Activated naive CD8-positive, alpha-beta T cell treated with anti-CD3 and anti-CD28 coated beads, Interleukin-2, amount 10 ng/mL, durations not matched to agents 7 days and 5 days (primary cell): ENCODE results near the gene ARHGEF25. TPM values are rescaled to one million over a fixed set of nuclear protein-coding genes. Genes with fewer than 3 reads are reported as not detected.
"Not testable (repeated sequence)": the region's sequence is repeated elsewhere in the genome, so short reads cannot be mapped to it uniquely, and the experiment has no call there.

Source experiments
- ATAC-seq: fragments of 150-1000 bp; cut with Tn5 transposase; one replicate; pipeline ENCODE4 v1.10.0; 2021; ENCODE audit warnings: low read depth, moderate library complexity
- POLR2A ChIA-PET: fragments of 350-600 bp; sonication (Branson Sonifier 250); formaldehyde crosslinking; loops from one replicate; lab custom pipeline; 2021; ENCODE audit warnings: antibody characterized with exemption; lab: Charles Lee
- DNase-seq: peaks from one replicate; pipeline ENCODE4 v3.0.0; 2021
- H3K27ac Mint-ChIP-seq: one replicate; pipeline ENCODE4 v1.8.0; 2022; ENCODE audit warnings: mild to moderate bottlenecking, mixed read lengths
- H3K27me3 Mint-ChIP-seq: one replicate; pipeline ENCODE4 v1.8.0; 2022; ENCODE audit warnings: mild to moderate bottlenecking, moderate library complexity, mixed read lengths
- H3K36me3 Mint-ChIP-seq: one replicate; pipeline ENCODE4 v1.8.0; 2021; ENCODE audit warnings: mild to moderate bottlenecking, mixed read lengths
- H3K4me1 Mint-ChIP-seq: one replicate; pipeline ENCODE4 v1.8.0; 2021; ENCODE audit warnings: mixed read lengths
- H3K4me3 Mint-ChIP-seq: one replicate; pipeline ENCODE4 v1.8.0; 2022; ENCODE audit warnings: mild to moderate bottlenecking, moderate library complexity, mixed read lengths
- H3K9me3 Mint-ChIP-seq: one replicate; pipeline ENCODE4 v1.8.0; 2021; ENCODE audit warnings: mixed read lengths
- total RNA-seq, 2 experiments: library from RNA; stranded (reverse); gene quantifications; one replicate each; pipeline ENCODE4 v1.2.3, GENCODE V29; 2021

The ARHGEF25 gene
- total RNA-seq = 1 to 10 TPM; 1.3 to 1.4 TPM

GRCh38 chr12:57611108-57611826 is at the start of gene ARHGEF25:
ARHGEF25 (plus strand) TSS chr12:57611435; CDS start chr12:57611895, 460 bp downstream.
- ATAC-seq = peak; percentile 71
- peak within 1 kb of the TSS; percentile 75 for H3K27ac Mint-ChIP-seq
- DNase-seq = peak; percentile 62
- H3K4me1 Mint-ChIP-seq = peaks cover 10% of the 10 kb centered on the region
- peak within 1 kb of the TSS; percentile 74 for H3K4me3 Mint-ChIP-seq
- no peaks in the 10 kb centered on the region for H3K36me3 Mint-ChIP-seq
- POLR2A ChIA-PET = interaction anchor here (0.6 to 1.4 kb wide), 4 partner anchors 12 to 153 kb away, joined by 3 to 9 read pairs (median 5); partner anchors contain the start of gene PIP4K2C
- no peaks in the 10 kb centered on the region for H3K9me3 Mint-ChIP-seq
- peaks cover 43% of the 10 kb centered on the region for H3K27me3 Mint-ChIP-seq

- no peak for DNase-seq
- no peak overlapping the region for H3K27ac Mint-ChIP-seq
- no peak for ATAC-seq
- peaks cover 8% of the 10 kb centered on the region for H3K4me1 Mint-ChIP-seq
- peaks cover 11% of the 10 kb centered on the region for H3K27me3 Mint-ChIP-seq
- no peaks in the 10 kb centered on the region for H3K9me3 Mint-ChIP-seq
- POLR2A ChIA-PET = no interaction called here
- no peak overlapping the region for H3K4me3 Mint-ChIP-seq
- no peaks in the 10 kb centered on the region for H3K36me3 Mint-ChIP-seq
These were observed 47.9 kb upstream of the ARHGEF25 start for GRCh38 chr12:57563358-57563757.

GRCh38 chr12:57564178-57564740 is 47.0 kb upstream of the ARHGEF25 start:
- no peak for DNase-seq
- Mint-ChIP-seq H3K9me3 (no peaks in the 10 kb centered on the region), H3K27me3 (peaks cover 11% of the 10 kb centered on the region), H3K4me1 (peaks cover 8% of the 10 kb centered on the region), H3K27ac (no peak overlapping the region), H3K4me3 (no peak overlapping the region), H3K36me3 (no peaks in the 10 kb centered on the region)
- no peak for ATAC-seq
- POLR2A ChIA-PET = interaction anchor here (0.7 kb wide), 1 partner anchor 144 kb away, joined by 3 read pairs; no protein-coding TSS in a partner anchor

GRCh38 chr12:57568838-57569237 is 42.4 kb upstream of the ARHGEF25 start:
- Mint-ChIP-seq H3K4me1 (peaks cover 1% of the 10 kb centered on the region), H3K9me3 (no peaks in the 10 kb centered on the region), H3K4me3 (no peak overlapping the region), H3K27me3 (no peaks in the 10 kb centered on the region), H3K27ac (no peak overlapping the region), H3K36me3 (no peaks in the 10 kb centered on the region)
- POLR2A ChIA-PET = no interaction called here
- DNase-seq (no peak), ATAC-seq (no peak)

DNA sequence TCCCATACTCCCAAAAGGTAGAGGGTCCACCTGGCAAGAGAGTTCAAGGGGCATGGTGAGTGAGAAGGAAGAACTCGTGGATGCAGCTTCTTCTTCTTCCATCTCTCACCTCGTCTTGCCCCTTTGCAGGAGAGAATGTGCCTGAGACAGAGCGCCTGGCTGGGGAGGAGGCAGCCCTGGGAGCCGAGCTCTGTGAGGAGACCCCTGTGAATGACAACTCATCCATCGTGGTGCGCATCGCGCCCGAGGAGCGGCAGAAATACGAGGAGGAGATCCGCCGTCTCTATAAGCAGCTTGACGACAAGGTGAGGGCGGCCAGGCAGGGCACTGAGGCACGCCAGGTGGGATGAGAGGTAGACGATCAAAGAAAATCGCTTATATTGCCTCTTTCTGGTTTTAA is 41.4 kb upstream of the ARHGEF25 start:
- ATAC-seq = no peak

GRCh38 chr12:57570438-57570837 is 40.8 kb upstream of the ARHGEF25 start:
- H3K36me3 Mint-ChIP-seq, POLR2A ChIA-PET, H3K27me3 Mint-ChIP-seq, ATAC-seq, H3K4me1 Mint-ChIP-seq, H3K9me3 Mint-ChIP-seq, H3K27ac Mint-ChIP-seq, H3K4me3 Mint-ChIP-seq, DNase-seq: not testable (repeated sequence)

More for the DNA sequence above, 41.4 kb upstream of the ARHGEF25 start:
- no peak for DNase-seq
- Mint-ChIP-seq H3K27ac (no peak overlapping the region), H3K9me3 (no peaks in the 10 kb centered on the region), H3K36me3 (no peaks in the 10 kb centered on the region), H3K4me3 (no peak overlapping the region), H3K4me1 (peaks cover 1% of the 10 kb centered on the region), H3K27me3 (no peaks in the 10 kb centered on the region)
- POLR2A ChIA-PET = no interaction called here

- no peaks in the 10 kb centered on the region for H3K36me3 Mint-ChIP-seq
- no peak for DNase-seq
- POLR2A ChIA-PET = interaction anchor here (0.6 kb wide), 1 partner anchor 21 kb away, joined by 3 read pairs; no protein-coding TSS in a partner anchor
- H3K27me3 Mint-ChIP-seq = no peaks in the 10 kb centered on the region
- peaks cover 1% of the 10 kb centered on the region for H3K4me1 Mint-ChIP-seq
- H3K27ac Mint-ChIP-seq = no peak overlapping the region
- no peak overlapping the region for H3K4me3 Mint-ChIP-seq
- ATAC-seq = no peak
- H3K9me3 Mint-ChIP-seq = no peaks in the 10 kb centered on the region
These were observed 39.1 kb upstream of the ARHGEF25 start for GRCh38 chr12:57571926-57572762.

DNA sequence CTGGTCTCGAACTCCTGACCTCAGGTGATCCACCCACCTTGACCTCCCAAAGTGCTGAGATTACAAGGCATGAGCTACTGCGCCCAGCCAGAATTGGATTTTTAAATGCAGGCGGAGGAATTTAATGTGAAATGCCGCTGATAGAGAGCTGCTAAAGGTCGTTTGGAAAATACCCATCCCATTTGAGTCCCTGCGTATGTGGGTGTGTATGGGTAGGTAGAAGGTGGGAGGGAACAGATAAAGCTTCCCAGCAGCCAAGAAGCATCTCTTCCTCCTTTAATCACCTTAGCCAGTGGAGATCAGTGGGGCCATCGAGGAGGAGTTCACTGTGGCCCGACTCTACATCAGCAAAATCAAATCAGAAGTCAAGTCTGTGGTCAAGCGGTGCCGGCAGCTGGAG is 36.4 kb upstream of the ARHGEF25 start:
- H3K4me3 Mint-ChIP-seq = no peak overlapping the region
- no peaks in the 10 kb centered on the region for H3K36me3 Mint-ChIP-seq
- H3K27ac Mint-ChIP-seq = no peak overlapping the region
- DNase-seq (no peak), ATAC-seq (no peak)
- POLR2A ChIA-PET = no interaction called here
- H3K4me1 Mint-ChIP-seq = peaks cover 4% of the 10 kb centered on the region
- no peaks in the 10 kb centered on the region for H3K9me3 Mint-ChIP-seq
- no peaks in the 10 kb centered on the region for H3K27me3 Mint-ChIP-seq

DNA sequence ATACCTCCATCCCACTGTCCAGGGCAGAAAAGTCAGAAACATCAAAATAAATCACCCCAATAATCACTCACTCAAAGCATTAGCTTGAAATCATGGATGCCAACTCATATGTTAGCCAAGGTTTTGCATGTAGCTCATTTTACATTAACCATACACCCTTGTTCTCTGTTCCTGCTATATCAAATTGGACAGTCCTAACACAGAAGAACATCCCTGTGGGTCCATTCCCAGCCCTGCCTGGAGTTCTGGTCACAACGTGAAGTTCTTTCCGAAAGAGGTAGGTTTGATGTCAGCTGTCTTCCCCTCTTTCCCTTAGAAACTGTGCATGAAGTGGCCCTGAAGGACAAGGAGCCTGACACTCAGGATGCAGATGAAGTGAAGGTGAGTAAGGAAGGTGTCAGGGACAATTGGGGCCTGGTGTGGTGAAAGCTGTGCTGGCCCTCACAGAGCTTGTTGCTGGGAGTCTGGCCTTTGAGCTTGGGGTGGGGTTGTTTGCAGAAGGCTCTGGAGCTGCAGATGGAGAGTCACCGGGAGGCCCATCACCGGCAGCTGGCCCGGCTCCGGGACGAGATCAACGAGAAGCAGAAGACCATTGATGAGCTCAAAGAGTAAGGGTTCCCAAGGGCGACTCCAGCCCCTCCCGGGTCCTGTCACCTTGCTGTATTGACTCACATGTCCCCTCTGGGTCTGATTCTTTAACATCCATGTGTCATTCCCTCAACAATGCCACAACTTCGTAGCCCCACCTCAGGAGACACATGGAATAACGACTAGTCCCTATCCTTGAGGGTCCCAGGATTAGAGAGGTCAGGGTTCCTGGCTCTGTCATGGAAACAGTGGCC is 35.2 kb upstream of the ARHGEF25 start:
- Mint-ChIP-seq H3K36me3 (no peaks in the 10 kb centered on the region), H3K4me3 (no peak overlapping the region), H3K4me1 (peaks cover 4% of the 10 kb centered on the region), H3K27ac (no peak overlapping the region), H3K27me3 (no peaks in the 10 kb centered on the region), H3K9me3 (no peaks in the 10 kb centered on the region)
- DNase-seq = no peak
- ATAC-seq = no peak
- POLR2A ChIA-PET = no interaction called here

DNA sequence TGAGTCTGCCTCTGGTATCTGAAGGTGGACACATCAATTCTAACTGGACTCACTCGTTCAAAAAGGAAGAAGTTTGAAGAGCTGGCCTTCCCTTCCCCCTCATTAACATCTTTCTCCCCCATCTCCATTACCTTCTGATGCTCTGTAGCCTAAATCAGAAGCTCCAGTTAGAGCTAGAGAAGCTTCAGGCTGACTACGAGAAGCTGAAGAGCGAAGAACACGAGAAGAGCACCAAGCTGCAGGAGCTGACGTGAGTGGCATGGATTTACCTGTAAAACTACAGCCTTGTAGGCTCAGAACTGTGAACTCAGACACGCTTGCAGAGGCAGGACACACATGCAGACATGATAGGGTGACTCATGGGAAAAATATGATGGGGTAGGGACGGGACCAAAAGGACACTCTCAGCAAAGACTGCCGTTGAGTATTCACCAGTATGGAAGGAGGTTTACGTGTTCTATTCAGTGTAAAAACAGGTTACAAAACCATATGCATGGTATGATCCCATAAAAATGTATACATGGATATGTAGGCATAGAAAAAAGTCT is 34.5 kb upstream of the ARHGEF25 start:
- ATAC-seq (no peak), DNase-seq (no peak)
- no peaks in the 10 kb centered on the region for H3K9me3 Mint-ChIP-seq
- no peak overlapping the region for H3K4me3 Mint-ChIP-seq
- H3K36me3 Mint-ChIP-seq = no peaks in the 10 kb centered on the region
- POLR2A ChIA-PET = no interaction called here
- H3K27ac Mint-ChIP-seq = no peak overlapping the region
- H3K27me3 Mint-ChIP-seq = no peaks in the 10 kb centered on the region
- H3K4me1 Mint-ChIP-seq = peaks cover 2% of the 10 kb centered on the region

GRCh38 chr12:57577981-57578758 is 33.1 kb upstream of the ARHGEF25 start:
- no peak for ATAC-seq
- H3K4me3 Mint-ChIP-seq = no peak overlapping the region
- H3K27ac Mint-ChIP-seq = no peak overlapping the region
- POLR2A ChIA-PET = interaction anchor here (0.5 kb wide), 1 partner anchor 13 kb away, joined by 4 read pairs; no protein-coding TSS in a partner anchor
- no peaks in the 10 kb centered on the region for H3K27me3 Mint-ChIP-seq
- DNase-seq = no peak
- no peaks in the 10 kb centered on the region for H3K36me3 Mint-ChIP-seq
- peaks cover 4% of the 10 kb centered on the region for H3K4me1 Mint-ChIP-seq
- no peaks in the 10 kb centered on the region for H3K9me3 Mint-ChIP-seq

- Mint-ChIP-seq H3K27ac (no peak overlapping the region), H3K9me3 (no peaks in the 10 kb centered on the region), H3K36me3 (no peaks in the 10 kb centered on the region), H3K4me1 (peaks cover 5% of the 10 kb centered on the region), H3K4me3 (no peak overlapping the region), H3K27me3 (no peaks in the 10 kb centered on the region)
- DNase-seq (no peak), ATAC-seq (no peak)
- POLR2A ChIA-PET = no interaction called here
These were observed 32.2 kb upstream of the ARHGEF25 start for GRCh38 chr12:57579011-57579410.
